Measurements from ENCODE around the gene YY1AP1.
"Not testable (repeated sequence)": the region's sequence is repeated elsewhere in the genome, so short reads cannot be mapped to it uniquely, and the experiment has no call there.

YY1AP1 gene

DNA sequence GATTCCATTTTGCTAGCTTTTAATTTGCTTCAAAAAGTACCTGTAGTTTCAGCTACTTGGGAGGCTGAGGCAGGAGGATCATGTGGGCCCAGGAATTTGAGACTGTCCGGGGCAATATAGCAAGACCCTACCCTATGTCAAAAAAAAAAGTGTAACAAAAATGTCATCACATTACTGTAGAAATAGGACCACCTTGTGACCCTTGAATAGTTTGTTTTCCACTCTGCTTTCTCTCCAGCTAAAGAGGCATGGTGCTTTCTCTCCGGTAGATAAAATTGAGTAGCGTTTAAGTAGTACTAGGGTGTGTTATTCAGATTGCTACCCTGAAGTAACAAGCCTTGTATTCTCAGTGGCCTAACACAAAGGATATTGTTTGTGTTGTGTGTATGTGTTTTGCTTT is 24.1 kb upstream of the YY1AP1 start:
- not testable (repeated sequence) for H3K9me3 ChIP-seq (ENCODE audit: control insufficient read depth, low read length); H3K36me3 ChIP-seq (ENCODE audit: control insufficient read depth, insufficient read depth, low read length); H3K4me3 ChIP-seq (ENCODE audit: insufficient read depth, low read depth, low read length); H3K27ac ChIP-seq (ENCODE audit: insufficient read depth, low read depth, low read length, poor library complexity, severe bottlenecking); H3K27me3 ChIP-seq (ENCODE audit: control insufficient read depth, insufficient read depth, low read length, poor library complexity, severe bottlenecking); H3K4me1 ChIP-seq (ENCODE audit: control insufficient read depth, insufficient read depth, low read length)
- 95 to 100% methylated on average over 3 of the region's 3 CpGs for WGBS, 2 experiments

- not testable (repeated sequence) for H3K9me3 ChIP-seq (ENCODE audit: control insufficient read depth, low read length); H3K27me3 ChIP-seq (ENCODE audit: control insufficient read depth, insufficient read depth, low read length, poor library complexity, severe bottlenecking); H3K4me1 ChIP-seq (ENCODE audit: control insufficient read depth, insufficient read depth, low read length); H3K36me3 ChIP-seq (ENCODE audit: control insufficient read depth, insufficient read depth, low read length); H3K27ac ChIP-seq (ENCODE audit: insufficient read depth, low read depth, low read length, poor library complexity, severe bottlenecking); H3K4me3 ChIP-seq (ENCODE audit: insufficient read depth, low read depth, low read length)
- whole genome bisulfite sequencing, 2 experiments: 88 to 100% methylated on average over 1 of the region's 3 CpGs
Observed at GRCh38 chr1:155711457-155711856, 22.9 kb upstream of the YY1AP1 start.

DNA sequence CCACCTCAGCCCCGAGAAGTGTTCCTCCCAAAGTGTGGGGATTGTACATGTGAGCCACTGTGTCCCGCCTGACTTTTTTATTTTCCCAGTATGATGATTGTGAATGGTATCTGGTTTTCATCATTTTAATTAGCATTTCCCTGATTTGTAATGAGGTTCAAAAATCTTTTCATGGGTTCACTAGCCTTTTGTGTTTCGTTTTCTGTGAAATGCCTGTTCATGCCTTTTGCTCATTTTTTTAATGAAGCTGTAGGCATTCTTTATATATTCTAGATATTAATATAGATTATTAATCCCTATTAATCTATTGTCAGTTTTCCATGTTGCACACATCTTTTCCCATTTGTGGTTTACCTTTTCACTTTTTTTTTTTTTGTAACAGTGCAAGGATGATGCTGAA is 20.8 kb upstream of the YY1AP1 start:
- H3K27me3 ChIP-seq (ENCODE audit: control insufficient read depth, insufficient read depth, low read length, poor library complexity, severe bottlenecking): no peaks in the 10 kb centered on the region
- H3K4me3 ChIP-seq (ENCODE audit: insufficient read depth, low read depth, low read length): no peak overlapping the region
- WGBS, 2 experiments: 97 to 100% methylated on average over 2 to 3 of the region's 3 CpGs
- H3K36me3 ChIP-seq (ENCODE audit: control insufficient read depth, insufficient read depth, low read length): no peaks in the 10 kb centered on the region
- H3K4me1 ChIP-seq (ENCODE audit: control insufficient read depth, insufficient read depth, low read length): no peaks in the 10 kb centered on the region
- H3K27ac ChIP-seq (ENCODE audit: insufficient read depth, low read depth, low read length, poor library complexity, severe bottlenecking): no peak overlapping the region
- H3K9me3 ChIP-seq (ENCODE audit: control insufficient read depth, low read length): no peaks in the 10 kb centered on the region

DNA sequence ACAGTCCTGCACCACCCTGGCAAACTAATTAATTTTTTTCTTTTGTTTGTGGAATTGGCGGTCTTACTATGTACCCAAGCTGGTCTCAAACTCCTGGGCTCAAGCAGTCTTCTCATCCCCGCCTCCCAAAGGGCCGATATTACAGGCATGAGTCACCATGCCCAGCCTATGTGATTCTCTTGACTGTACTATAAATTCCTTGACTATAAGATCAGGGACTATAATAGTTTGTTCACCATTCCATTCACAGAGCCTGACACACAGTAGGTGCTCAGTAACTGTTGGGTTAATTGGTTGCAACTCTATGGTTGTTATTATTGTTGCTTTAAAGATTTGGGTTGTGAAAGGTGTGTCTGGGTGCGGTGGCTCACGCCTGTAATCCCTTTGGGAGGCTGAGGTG is 17.6 kb upstream of the YY1AP1 start:
- Histone ChIP-seq H3K27me3 (ENCODE audit: control insufficient read depth, insufficient read depth, low read length, poor library complexity, severe bottlenecking) (no peaks in the 10 kb centered on the region), H3K36me3 (ENCODE audit: control insufficient read depth, insufficient read depth, low read length) (no peaks in the 10 kb centered on the region), H3K27ac (ENCODE audit: insufficient read depth, low read depth, low read length, poor library complexity, severe bottlenecking) (no peak overlapping the region), H3K4me1 (ENCODE audit: control insufficient read depth, insufficient read depth, low read length) (no peaks in the 10 kb centered on the region), H3K4me3 (ENCODE audit: insufficient read depth, low read depth, low read length) (no peak overlapping the region), H3K9me3 (ENCODE audit: control insufficient read depth, low read length) (no peaks in the 10 kb centered on the region)
- whole genome bisulfite sequencing, 2 experiments: 92 to 95% methylated on average over 5 of the region's 5 CpGs

DNA sequence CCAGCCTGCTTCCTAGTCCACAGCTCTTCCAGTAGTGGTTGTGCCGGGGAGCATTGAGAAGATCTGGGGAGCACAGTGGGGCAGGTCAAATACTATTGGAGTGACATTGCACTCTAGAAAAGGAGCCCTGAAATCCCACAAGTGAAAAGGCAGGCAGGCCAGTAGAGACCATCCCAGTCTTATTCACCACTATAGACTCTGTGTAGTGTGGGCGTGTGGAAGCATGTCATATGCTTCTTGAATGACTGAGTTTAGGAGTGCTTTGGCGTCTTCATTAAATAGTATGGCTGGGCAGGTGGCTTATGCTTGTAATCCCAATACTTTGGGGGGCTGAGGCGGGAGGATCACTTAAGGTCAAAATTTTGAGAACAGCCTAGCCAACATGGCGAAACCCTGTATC is 15.8 kb upstream of the YY1AP1 start:
- not testable (repeated sequence) for H3K4me1 ChIP-seq (ENCODE audit: control insufficient read depth, insufficient read depth, low read length); H3K4me3 ChIP-seq (ENCODE audit: insufficient read depth, low read depth, low read length); H3K27me3 ChIP-seq (ENCODE audit: control insufficient read depth, insufficient read depth, low read length, poor library complexity, severe bottlenecking); H3K36me3 ChIP-seq (ENCODE audit: control insufficient read depth, insufficient read depth, low read length); H3K9me3 ChIP-seq (ENCODE audit: control insufficient read depth, low read length); H3K27ac ChIP-seq (ENCODE audit: insufficient read depth, low read depth, low read length, poor library complexity, severe bottlenecking)
- WGBS, 2 experiments: 94 to 99% methylated on average over 4 of the region's 5 CpGs

DNA sequence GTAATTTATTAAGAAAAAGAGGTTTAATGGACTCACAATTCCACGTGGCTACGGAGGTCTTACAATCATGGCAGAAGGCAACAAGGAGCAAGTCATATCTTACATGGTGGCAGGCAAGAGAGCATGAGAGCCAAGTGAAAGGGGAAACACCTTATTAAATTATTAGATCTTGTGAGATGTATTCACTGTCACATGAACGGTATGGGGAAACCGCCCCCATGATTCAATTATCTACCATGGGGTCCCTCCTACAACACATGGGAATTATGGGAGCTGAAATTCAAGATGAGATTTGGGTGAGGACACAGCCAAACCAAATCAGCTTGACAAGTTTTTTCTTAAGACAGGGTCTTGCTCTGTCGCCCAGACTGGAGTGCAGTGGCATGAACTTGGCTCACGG is 14.6 kb upstream of the YY1AP1 start:
- 90 to 92% methylated on average over 6 of the region's 6 CpGs for WGBS, 2 experiments
- H3K36me3 ChIP-seq (ENCODE audit: control insufficient read depth, insufficient read depth, low read length): no peaks in the 10 kb centered on the region
- H3K9me3 ChIP-seq (ENCODE audit: control insufficient read depth, low read length): no peaks in the 10 kb centered on the region

DNA sequence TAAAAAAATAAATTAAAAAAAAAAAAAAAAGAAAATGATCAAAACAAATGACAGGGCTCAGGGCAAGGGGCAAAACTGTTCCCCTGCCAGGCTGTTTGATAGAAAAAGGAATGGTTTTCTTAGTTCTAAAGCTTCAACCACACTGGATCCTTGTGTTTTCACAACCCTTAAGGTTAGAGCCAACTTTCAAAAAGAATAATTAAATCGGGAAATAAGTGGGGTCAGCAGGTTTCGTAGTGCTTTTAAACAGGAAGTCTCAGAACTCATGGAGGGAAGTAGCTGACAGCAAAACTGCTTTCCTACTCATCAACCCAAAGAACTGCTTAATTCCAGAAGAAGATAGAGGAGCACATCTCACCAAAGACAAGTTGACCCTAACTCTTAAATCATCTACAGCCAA is 13.1 kb upstream of the YY1AP1 start:
- not testable (repeated sequence) for H3K36me3 ChIP-seq (ENCODE audit: control insufficient read depth, insufficient read depth, low read length); H3K9me3 ChIP-seq (ENCODE audit: control insufficient read depth, low read length); H3K27me3 ChIP-seq (ENCODE audit: control insufficient read depth, insufficient read depth, low read length, poor library complexity, severe bottlenecking); H3K27ac ChIP-seq (ENCODE audit: insufficient read depth, low read depth, low read length, poor library complexity, severe bottlenecking); H3K4me3 ChIP-seq (ENCODE audit: insufficient read depth, low read depth, low read length); H3K4me1 ChIP-seq (ENCODE audit: control insufficient read depth, insufficient read depth, low read length)
- 88% methylated on average over 2 of the region's 2 CpGs; no CpG with 5 or more reads in 1 of the 2 experiments for WGBS, 2 experiments

More for the DNA sequence above, 14.6 kb upstream of the YY1AP1 start:
- Histone ChIP-seq H3K27me3 (ENCODE audit: control insufficient read depth, insufficient read depth, low read length, poor library complexity, severe bottlenecking) (no peaks in the 10 kb centered on the region), H3K4me1 (ENCODE audit: control insufficient read depth, insufficient read depth, low read length) (no peaks in the 10 kb centered on the region), H3K27ac (ENCODE audit: insufficient read depth, low read depth, low read length, poor library complexity, severe bottlenecking) (no peak overlapping the region), H3K4me3 (ENCODE audit: insufficient read depth, low read depth, low read length) (no peak overlapping the region)

- H3K27me3 ChIP-seq (ENCODE audit: control insufficient read depth, insufficient read depth, low read length, poor library complexity, severe bottlenecking); H3K4me3 ChIP-seq (ENCODE audit: insufficient read depth, low read depth, low read length); H3K36me3 ChIP-seq (ENCODE audit: control insufficient read depth, insufficient read depth, low read length); H3K9me3 ChIP-seq (ENCODE audit: control insufficient read depth, low read length); H3K4me1 ChIP-seq (ENCODE audit: control insufficient read depth, insufficient read depth, low read length); H3K27ac ChIP-seq (ENCODE audit: insufficient read depth, low read depth, low read length, poor library complexity, severe bottlenecking): not testable (repeated sequence)
- 89 to 93% methylated on average over 4 of the region's 4 CpGs for WGBS, 2 experiments
Observed at GRCh38 chr1:155699062-155699461, 10.5 kb upstream of the YY1AP1 start.

- Histone ChIP-seq H3K4me3 (ENCODE audit: insufficient read depth, low read depth, low read length) (no peak overlapping the region), H3K9me3 (ENCODE audit: control insufficient read depth, low read length) (no peaks in the 10 kb centered on the region), H3K27me3 (ENCODE audit: control insufficient read depth, insufficient read depth, low read length, poor library complexity, severe bottlenecking) (no peaks in the 10 kb centered on the region), H3K4me1 (ENCODE audit: control insufficient read depth, insufficient read depth, low read length) (no peaks in the 10 kb centered on the region), H3K27ac (ENCODE audit: insufficient read depth, low read depth, low read length, poor library complexity, severe bottlenecking) (no peak overlapping the region), H3K36me3 (ENCODE audit: control insufficient read depth, insufficient read depth, low read length) (no peaks in the 10 kb centered on the region)
- 91 to 92% methylated on average over 12 to 13 of the region's 13 CpGs for WGBS, 2 experiments
Observed at GRCh38 chr1:155698382-155699038, 9.9 kb upstream of the YY1AP1 start.

- not testable (repeated sequence) for H3K9me3 ChIP-seq (ENCODE audit: control insufficient read depth, low read length); H3K4me3 ChIP-seq (ENCODE audit: insufficient read depth, low read depth, low read length); H3K36me3 ChIP-seq (ENCODE audit: control insufficient read depth, insufficient read depth, low read length); H3K27me3 ChIP-seq (ENCODE audit: control insufficient read depth, insufficient read depth, low read length, poor library complexity, severe bottlenecking); H3K4me1 ChIP-seq (ENCODE audit: control insufficient read depth, insufficient read depth, low read length); H3K27ac ChIP-seq (ENCODE audit: insufficient read depth, low read depth, low read length, poor library complexity, severe bottlenecking)
- 95 to 96% methylated on average over 11 of the region's 11 CpGs for WGBS, 2 experiments
Observed at GRCh38 chr1:155697616-155698015, 9.0 kb upstream of the YY1AP1 start.

DNA sequence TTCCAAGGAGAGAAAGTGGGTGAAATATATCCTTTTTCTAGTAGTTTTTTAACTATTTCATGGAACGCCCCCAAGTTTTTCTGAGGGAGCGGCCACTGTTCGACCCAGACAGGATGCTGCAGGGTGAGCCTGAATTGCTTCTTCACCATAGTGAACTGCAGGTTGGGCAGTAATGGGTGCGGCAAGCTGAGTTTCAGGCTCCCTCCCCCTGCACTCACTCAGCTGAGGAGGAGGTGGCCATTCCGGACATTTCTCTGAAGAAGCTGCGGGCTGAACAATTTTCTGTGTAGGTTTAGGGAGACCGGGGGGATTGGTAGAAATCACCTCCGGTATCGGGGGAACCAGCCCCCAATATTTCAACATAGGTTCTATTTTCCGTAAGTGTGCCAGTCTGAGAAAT is 8.5 kb upstream of the YY1AP1 start:
- WGBS, 2 experiments: 94 to 95% methylated on average over 10 of the region's 10 CpGs
- peaks cover 12% of the 10 kb centered on the region for H3K36me3 ChIP-seq (ENCODE audit: control insufficient read depth, insufficient read depth, low read length)
- no peaks in the 10 kb centered on the region for H3K27me3 ChIP-seq (ENCODE audit: control insufficient read depth, insufficient read depth, low read length, poor library complexity, severe bottlenecking)
- H3K9me3 ChIP-seq (ENCODE audit: control insufficient read depth, low read length): no peaks in the 10 kb centered on the region
- H3K4me3 ChIP-seq (ENCODE audit: insufficient read depth, low read depth, low read length): no peak overlapping the region
- no peak overlapping the region for H3K27ac ChIP-seq (ENCODE audit: insufficient read depth, low read depth, low read length, poor library complexity, severe bottlenecking)
- H3K4me1 ChIP-seq (ENCODE audit: control insufficient read depth, insufficient read depth, low read length): no peaks in the 10 kb centered on the region

Data from ectodermal cell (in vitro differentiated cells).